Measurements from ENCODE around the gene C10orf71.

Gene C10orf71

DNA sequence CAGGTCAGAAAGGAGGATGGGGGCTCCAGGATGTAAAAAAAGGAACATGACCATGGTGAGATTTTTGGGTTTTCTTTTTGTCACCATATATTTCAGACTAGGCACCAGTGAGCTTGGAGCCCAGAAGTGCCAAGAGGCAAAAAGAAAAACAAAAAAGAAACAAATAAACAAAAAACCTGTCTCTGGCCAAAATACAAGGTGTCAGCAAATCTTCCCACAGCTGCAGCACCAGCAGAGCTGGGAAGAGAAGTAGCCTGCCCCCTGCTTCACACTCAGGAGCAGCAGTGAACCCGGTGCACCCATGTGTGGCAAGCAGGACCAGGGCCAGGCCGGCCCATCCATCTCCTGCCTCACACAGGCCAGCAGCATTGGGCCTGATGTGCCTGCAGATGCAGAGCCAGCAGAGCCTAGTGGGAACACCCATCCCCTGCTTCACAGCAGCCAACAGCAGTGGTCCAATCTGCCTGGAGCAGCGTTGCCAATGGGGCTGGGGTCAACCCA is 34.7 kb upstream of the C10orf71 start:
- H3K36me3 Mint-ChIP-seq (ENCODE audit: low read depth), result no peaks in the 10 kb centered on the region
- no peak overlapping the region for H3K27ac Mint-ChIP-seq
- H3K9me3 Mint-ChIP-seq, result peaks cover 19% of the 10 kb centered on the region
- H3K4me3 Mint-ChIP-seq, result no peak overlapping the region
- H3K4me1 Mint-ChIP-seq (ENCODE audit: low read depth), result no peaks in the 10 kb centered on the region
- DNase-seq (ENCODE audit: low spot score), result no peak
- peaks cover 26% of the 10 kb centered on the region for H3K27me3 Mint-ChIP-seq (ENCODE audit: low read depth)

DNA sequence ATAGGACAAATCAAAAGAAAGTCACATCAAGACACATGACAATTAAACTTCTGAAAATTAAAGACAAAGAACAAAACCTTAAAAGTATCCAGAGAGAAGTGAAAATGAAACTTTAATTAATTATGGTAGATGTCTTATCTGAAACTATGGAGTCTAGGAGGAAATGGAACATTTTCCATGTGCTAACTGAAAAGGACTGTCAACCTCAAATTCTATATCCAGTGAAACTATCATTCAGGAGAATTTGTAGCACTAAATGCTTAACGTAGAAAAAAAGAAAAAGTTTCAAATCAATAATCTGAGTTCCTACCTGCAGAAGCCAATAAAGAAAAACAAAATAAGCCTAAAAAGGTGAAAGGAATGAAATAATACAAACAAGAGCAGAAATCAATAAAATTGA is 33.1 kb upstream of the C10orf71 start:
- H3K27me3 Mint-ChIP-seq (ENCODE audit: low read depth), result peaks cover 25% of the 10 kb centered on the region
- H3K36me3 Mint-ChIP-seq (ENCODE audit: low read depth), result no peaks in the 10 kb centered on the region
- DNase-seq (ENCODE audit: low spot score), result no peak
- H3K4me1 Mint-ChIP-seq (ENCODE audit: low read depth), result no peaks in the 10 kb centered on the region
- H3K9me3 Mint-ChIP-seq, result peaks cover 19% of the 10 kb centered on the region
- no peak overlapping the region for H3K4me3 Mint-ChIP-seq
- H3K27ac Mint-ChIP-seq, result no peak overlapping the region

DNA sequence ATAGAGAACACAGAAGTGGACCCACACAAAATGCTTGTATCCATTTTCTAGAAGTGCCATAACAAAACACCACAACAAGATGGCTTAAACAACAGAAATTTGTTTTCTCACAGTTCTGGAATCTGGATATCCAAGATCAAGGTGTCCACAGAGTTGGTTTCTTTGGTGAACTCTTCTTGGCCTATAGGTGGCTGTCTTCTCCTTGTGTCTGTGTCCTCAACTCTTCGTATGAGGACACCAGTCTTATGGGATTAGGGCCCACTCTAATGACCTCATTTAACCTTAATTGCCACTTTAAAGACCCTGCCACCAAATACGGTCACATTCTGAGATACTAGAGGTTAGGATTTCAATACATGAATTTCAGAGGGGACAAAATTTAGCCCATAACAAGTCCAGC is 30.8 kb upstream of the C10orf71 start:
- Mint-ChIP-seq H3K4me3 (no peak overlapping the region), H3K36me3 (ENCODE audit: low read depth) (no peaks in the 10 kb centered on the region), H3K4me1 (ENCODE audit: low read depth) (peaks cover 6% of the 10 kb centered on the region), H3K27me3 (ENCODE audit: low read depth) (peaks cover 25% of the 10 kb centered on the region), H3K27ac (no peak overlapping the region), H3K9me3 (peaks cover 19% of the 10 kb centered on the region)
- no peak for DNase-seq (ENCODE audit: low spot score)

DNA sequence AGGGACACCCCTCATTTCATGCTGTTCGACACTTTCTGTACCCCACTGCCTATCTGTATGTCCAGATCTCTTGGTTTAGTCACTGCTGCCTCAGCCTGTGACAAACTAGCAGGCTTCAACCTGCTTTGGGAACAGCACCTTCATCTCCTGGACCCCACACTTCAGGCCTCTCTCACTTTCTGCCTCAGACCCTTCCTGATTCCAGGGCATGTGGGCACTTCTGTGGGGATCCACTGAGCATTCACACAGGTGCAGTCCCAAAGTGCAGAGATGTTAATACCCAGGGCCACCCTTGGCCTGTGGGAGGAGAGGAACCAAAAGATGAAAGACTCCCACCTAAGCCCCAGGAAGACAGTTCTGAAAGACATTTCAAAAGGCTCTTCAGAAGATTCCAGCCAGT is 29.4 kb upstream of the C10orf71 start:
- H3K9me3 Mint-ChIP-seq, result peaks cover 19% of the 10 kb centered on the region
- H3K27ac Mint-ChIP-seq, result no peak overlapping the region

DNA sequence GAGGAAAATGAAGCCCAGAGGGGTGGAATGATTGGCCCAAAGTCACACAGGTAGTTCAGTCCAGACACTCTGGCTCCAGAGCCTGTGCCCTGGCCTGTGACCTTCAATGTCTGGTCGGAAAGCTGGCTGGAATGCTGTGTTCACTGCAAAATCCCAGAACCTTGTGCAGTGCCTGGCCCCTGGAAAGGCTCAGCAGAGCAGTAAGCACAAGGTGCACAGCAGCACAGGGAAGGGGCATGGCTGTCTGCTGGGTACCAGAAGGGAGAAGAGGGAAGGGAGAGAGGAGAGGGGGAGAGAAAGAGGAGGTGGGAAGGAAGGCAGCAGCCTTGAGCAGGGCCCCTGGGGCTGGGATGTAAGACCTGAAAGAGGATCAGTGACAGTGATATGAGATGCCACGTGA is 28.4 kb upstream of the C10orf71 start:
- H3K36me3 Mint-ChIP-seq (ENCODE audit: low read depth), result no peaks in the 10 kb centered on the region
- peaks cover 17% of the 10 kb centered on the region for H3K27me3 Mint-ChIP-seq (ENCODE audit: low read depth)
- no peak overlapping the region for H3K4me3 Mint-ChIP-seq
- peaks cover 6% of the 10 kb centered on the region for H3K4me1 Mint-ChIP-seq (ENCODE audit: low read depth)
- H3K27ac Mint-ChIP-seq, result no peak overlapping the region
- no peak for DNase-seq (ENCODE audit: low spot score)
- H3K9me3 Mint-ChIP-seq, result peaks cover 14% of the 10 kb centered on the region

More for the DNA sequence above, 29.4 kb upstream of the C10orf71 start:
- Mint-ChIP-seq H3K36me3 (ENCODE audit: low read depth) (no peaks in the 10 kb centered on the region), H3K27me3 (ENCODE audit: low read depth) (peaks cover 22% of the 10 kb centered on the region), H3K4me3 (no peak overlapping the region), H3K4me1 (ENCODE audit: low read depth) (peaks cover 6% of the 10 kb centered on the region)
- no peak for DNase-seq (ENCODE audit: low spot score)

DNA sequence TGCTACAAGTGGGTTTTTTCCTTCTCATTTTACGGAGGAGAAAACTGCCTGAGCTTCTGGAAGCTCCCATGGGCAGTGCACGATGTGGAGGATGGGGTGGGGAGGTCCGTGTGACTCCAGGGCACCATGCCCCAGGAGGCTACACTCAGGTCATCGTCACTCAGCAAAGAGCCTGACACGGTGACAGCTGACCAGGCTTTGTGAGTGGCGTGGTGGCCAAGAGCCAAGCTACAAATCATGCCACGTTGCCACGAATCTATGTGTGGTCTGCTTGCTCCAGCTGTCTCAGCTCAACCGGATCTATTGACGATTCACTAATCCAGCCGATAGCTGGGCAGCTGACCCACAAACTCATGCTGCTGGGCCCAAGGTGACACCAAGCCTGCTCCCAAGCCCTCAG is 27.6 kb upstream of the C10orf71 start:
- Mint-ChIP-seq H3K4me3 (no peak overlapping the region), H3K36me3 (ENCODE audit: low read depth) (no peaks in the 10 kb centered on the region), H3K27ac (no peak overlapping the region), H3K27me3 (ENCODE audit: low read depth) (peaks cover 9% of the 10 kb centered on the region), H3K9me3 (peaks cover 6% of the 10 kb centered on the region), H3K4me1 (ENCODE audit: low read depth) (peaks cover 6% of the 10 kb centered on the region)
- no peak for DNase-seq (ENCODE audit: low spot score)

DNA sequence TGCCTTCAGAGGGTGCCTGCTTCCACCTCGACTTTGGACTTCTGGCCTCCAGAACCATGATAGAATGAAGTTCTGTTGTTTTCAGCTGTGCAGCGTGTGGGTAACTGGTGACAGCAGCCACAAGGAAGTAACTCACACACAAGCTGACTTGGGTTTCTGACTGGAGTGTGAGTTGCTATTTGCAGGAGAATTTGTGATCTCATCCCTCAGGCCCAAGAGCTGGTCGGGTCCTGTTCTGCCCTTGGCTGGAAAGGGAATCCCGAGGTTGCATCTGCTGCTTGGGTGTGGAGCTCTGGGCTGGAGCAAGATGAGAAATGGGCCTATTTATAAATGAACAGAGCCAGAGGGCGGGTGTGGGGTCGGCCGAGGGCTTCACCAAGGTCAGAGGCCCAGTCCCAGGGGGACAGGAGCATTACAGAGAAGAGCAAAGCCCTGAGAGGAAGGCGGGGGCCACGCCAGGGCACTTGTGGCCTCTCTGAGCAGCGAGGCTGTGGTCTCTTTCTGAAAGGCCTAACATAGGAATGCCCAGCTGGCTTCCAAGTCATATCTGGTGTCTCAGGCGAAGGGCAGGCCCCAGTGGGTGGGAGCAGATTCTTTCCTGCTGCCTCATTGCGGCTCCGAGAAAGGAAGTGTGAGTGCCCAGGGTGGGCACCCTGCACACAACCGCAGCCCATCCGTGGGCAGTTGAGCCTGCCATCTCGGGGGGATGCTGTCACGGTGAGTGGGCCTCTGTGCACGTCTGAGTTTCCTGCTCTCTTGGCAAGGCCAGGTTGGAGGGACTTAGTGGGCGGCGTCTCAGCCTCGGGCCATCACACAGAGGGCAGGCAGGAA is 26.5 kb upstream of the C10orf71 start:
- H3K4me1 Mint-ChIP-seq (ENCODE audit: low read depth), result peaks cover 6% of the 10 kb centered on the region
- DNase-seq (ENCODE audit: low spot score), result no peak
- H3K4me3 Mint-ChIP-seq, result no peak overlapping the region
- H3K36me3 Mint-ChIP-seq (ENCODE audit: low read depth), result no peaks in the 10 kb centered on the region
- H3K27me3 Mint-ChIP-seq (ENCODE audit: low read depth), result peaks cover 6% of the 10 kb centered on the region
- peaks cover under 1% of the 10 kb centered on the region for H3K9me3 Mint-ChIP-seq
- H3K27ac Mint-ChIP-seq, result peak overlapping the region; percentile 21

DNA sequence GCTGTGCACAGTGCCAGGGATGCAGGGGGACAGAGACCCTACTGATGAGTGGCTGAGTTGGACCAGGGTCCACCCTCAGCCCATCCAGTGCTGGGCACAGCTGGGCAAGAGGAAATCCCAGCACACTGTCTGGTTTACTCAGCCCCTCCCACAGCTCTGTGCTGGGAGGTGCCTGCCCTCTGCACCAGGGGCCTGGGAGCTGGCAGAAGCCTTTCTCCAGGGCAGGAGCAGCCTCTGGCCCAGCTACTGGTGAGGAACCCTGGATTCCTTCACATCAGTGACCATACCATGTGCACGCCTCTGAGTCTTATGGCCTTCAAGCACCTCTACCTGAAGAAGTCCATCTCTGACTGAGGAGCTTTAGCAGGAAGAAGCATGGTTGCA is 25.9 kb upstream of the C10orf71 start:
- DNase-seq (ENCODE audit: low spot score), result no peak
- Mint-ChIP-seq H3K4me3 (no peak overlapping the region), H3K36me3 (ENCODE audit: low read depth) (no peaks in the 10 kb centered on the region), H3K9me3 (no peaks in the 10 kb centered on the region), H3K27me3 (ENCODE audit: low read depth) (peaks cover 6% of the 10 kb centered on the region), H3K4me1 (ENCODE audit: low read depth) (peaks cover 6% of the 10 kb centered on the region), H3K27ac (no peak overlapping the region)

DNA sequence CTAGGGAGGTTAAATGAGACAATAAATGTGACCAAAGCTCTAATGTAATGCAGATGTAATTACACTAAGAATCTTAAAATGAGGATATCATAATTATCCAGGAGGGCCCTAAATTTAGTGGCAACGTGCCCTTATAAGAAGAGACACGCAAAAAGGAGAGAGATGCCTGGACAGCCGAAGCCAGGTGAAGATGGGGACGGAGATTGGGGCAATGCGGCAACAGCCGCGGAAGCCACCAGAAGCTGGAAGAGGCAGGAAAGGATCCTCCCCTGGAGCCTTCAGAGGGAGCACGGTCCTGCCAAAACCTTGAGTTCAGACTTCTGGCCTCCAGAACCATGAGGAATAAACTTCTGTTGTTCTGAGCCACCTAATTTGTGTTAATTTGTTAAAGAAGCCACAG is 25.3 kb upstream of the C10orf71 start:
- peaks cover 6% of the 10 kb centered on the region for H3K27me3 Mint-ChIP-seq (ENCODE audit: low read depth)
- DNase-seq (ENCODE audit: low spot score), result no peak
- H3K9me3 Mint-ChIP-seq, result no peaks in the 10 kb centered on the region
- peaks cover 6% of the 10 kb centered on the region for H3K4me1 Mint-ChIP-seq (ENCODE audit: low read depth)
- no peak overlapping the region for H3K27ac Mint-ChIP-seq
- no peaks in the 10 kb centered on the region for H3K36me3 Mint-ChIP-seq (ENCODE audit: low read depth)
- H3K4me3 Mint-ChIP-seq, result no peak overlapping the region

DNA sequence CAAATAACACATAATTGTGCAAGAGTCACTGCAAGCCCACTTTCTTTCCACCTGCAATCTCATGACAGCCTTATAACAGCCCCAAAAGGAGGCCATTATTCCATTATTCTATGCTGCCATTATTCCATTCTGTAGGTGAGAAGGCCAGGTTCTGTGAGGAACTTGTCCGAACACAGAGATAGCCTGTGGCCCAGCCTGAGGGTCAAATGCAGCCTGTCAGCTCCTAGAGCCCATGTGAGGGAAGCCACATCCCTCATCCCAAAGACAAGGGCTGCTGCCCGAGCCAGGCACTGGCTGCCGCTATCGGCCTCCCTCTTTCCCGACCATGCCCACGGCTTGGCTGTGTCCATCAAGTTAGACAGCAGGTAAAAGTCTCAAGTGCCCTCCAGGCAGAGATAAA is 24.1 kb upstream of the C10orf71 start:
- Mint-ChIP-seq H3K36me3 (ENCODE audit: low read depth) (no peaks in the 10 kb centered on the region), H3K9me3 (no peaks in the 10 kb centered on the region), H3K4me3 (no peak overlapping the region), H3K27me3 (ENCODE audit: low read depth) (peaks cover 4% of the 10 kb centered on the region), H3K27ac (no peak overlapping the region), H3K4me1 (ENCODE audit: low read depth) (peaks cover 6% of the 10 kb centered on the region)
- no peak for DNase-seq (ENCODE audit: low spot score)

DNA sequence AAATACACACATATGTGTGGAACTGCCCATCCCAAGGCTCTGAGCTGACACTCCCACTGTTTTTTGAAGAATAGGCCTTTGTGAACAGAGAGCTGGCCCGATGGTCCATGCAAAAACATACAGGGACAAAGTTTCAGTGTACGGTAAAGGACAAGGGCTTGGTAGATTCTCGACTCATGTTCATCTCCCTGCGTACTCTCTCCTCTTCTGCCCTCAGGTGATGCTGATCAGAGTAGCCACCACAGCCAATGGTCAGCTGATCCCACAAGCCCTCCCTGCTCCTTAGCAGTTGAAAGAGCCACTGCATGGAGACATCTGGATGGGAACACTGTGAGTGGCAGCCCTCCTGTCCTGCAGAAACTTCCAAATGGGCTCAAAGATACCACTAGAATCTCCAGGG is 23.1 kb upstream of the C10orf71 start:
- Mint-ChIP-seq H3K27ac (no peak overlapping the region), H3K4me3 (no peak overlapping the region), H3K9me3 (no peaks in the 10 kb centered on the region), H3K27me3 (ENCODE audit: low read depth) (peaks cover 2% of the 10 kb centered on the region), H3K4me1 (ENCODE audit: low read depth) (peaks cover 8% of the 10 kb centered on the region), H3K36me3 (ENCODE audit: low read depth) (no peaks in the 10 kb centered on the region)
- no peak for DNase-seq (ENCODE audit: low spot score)

DNA sequence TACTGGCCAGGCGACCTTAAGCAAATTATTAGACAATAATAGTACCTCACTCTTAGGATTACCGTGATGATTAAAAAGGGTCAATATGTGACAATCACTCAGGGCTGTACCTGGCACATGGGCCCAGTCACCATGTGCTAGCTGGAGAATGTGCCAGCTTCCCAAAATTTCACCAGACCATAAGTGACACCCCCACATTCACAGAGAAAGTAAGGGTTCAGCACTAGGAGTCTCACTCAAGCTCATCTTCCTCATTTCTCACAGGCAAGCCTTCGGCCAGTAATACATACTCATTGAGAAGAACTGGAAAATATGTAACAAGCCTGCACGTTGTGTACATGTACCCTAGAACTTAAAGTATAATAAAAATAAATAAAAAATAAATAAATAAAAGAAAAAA is 22.4 kb upstream of the C10orf71 start:
- Mint-ChIP-seq H3K36me3 (ENCODE audit: low read depth) (no peaks in the 10 kb centered on the region), H3K4me1 (ENCODE audit: low read depth) (peaks cover 8% of the 10 kb centered on the region), H3K4me3 (no peak overlapping the region), H3K27ac (no peak overlapping the region), H3K27me3 (ENCODE audit: low read depth) (peaks cover 2% of the 10 kb centered on the region), H3K9me3 (no peaks in the 10 kb centered on the region)
- DNase-seq (ENCODE audit: low spot score), result no peak

DNA sequence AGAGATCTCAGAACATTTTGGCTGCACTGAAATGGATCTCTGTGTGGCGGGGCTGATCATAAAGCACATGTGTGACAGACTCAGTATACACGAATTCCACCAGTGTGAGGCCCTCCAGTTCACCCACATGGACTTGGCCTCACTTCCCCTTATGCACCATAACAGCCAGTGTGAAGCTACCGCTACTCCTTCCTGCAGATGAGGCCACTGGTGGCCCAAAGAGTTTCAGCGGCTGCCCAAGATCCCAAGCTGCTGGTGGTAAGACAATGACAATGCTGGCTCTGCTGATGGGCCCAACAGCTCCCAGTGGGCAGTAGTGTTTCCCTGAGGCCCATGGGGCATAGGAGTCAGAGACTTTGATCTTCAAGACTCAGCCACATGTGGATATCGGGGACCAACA is 21.0 kb upstream of the C10orf71 start:
- H3K4me1 Mint-ChIP-seq (ENCODE audit: low read depth), result peaks cover 2% of the 10 kb centered on the region
- H3K27ac Mint-ChIP-seq, result no peak overlapping the region
- no peaks in the 10 kb centered on the region for H3K9me3 Mint-ChIP-seq
- H3K27me3 Mint-ChIP-seq (ENCODE audit: low read depth), result peaks cover 2% of the 10 kb centered on the region
- no peaks in the 10 kb centered on the region for H3K36me3 Mint-ChIP-seq (ENCODE audit: low read depth)
- no peak overlapping the region for H3K4me3 Mint-ChIP-seq
- DNase-seq (ENCODE audit: low spot score), result no peak

DNA sequence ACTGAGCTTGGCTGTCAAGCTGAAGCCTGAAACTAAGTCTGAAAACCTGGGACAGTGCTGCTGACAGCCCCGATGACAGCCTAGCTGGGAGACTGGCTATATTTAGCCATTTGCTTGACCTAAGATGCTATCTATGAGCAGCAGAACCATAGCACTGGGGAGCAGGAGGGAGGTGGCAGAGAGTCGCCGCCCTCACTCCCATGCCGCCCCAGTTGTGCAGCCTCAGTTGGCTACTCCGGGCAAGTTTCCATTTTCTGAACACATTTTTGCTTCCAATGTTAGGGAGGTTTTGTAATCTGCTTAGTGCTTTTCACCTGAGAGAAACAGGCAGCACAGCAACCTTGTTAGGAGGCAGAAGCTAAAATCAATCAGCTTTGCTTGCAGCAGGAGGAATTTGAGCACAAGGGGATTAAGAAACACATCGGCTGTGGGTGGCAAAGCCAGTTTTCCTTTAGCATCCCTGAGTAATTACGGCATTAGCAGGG is 20.4 kb upstream of the C10orf71 start:
- Mint-ChIP-seq H3K27me3 (ENCODE audit: low read depth) (peaks cover 2% of the 10 kb centered on the region), H3K27ac (no peak overlapping the region), H3K9me3 (no peaks in the 10 kb centered on the region), H3K36me3 (ENCODE audit: low read depth) (no peaks in the 10 kb centered on the region), H3K4me1 (ENCODE audit: low read depth) (peaks cover 2% of the 10 kb centered on the region), H3K4me3 (no peak overlapping the region)
- no peak for DNase-seq (ENCODE audit: low spot score)
